Measurements from ENCODE around the gene ANKRD22.

The ANKRD22 gene

DNA sequence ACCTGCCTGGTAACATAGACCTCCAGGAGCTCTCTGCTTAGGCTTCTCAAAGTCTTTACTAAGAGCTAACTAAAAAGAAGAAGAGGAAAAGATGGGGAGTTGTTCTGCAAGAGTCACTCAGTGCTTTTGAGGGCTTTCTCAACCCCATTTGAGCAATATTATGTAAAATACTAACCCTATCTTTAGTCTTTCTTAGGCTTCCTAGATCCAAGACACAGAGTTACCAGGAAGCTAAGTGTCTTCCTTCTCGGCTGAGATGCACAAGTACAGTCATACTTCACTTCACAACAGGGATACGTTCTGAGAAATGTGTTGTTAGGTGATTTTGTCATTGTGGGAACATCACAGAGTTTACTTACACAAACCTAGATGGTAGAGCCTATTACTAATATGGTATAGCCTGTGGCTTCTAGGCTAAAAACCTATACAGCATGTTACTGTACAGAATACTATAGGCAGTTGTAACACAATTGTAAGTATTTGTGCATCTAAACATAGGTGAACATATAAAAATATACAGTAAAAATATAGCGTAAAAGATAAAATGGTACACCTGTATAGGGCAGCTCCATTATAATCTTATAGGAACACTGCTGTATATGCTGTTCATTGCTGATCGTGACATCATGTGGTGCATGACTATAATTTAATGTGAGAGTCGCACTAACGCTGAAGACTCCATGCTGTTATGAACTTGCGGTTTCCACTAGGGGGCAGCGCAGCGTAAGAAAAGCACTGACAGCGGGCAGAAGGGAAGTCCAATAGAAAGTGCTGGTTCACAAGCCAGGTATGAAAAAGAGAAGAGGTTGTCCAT lies 16.3 kb downstream of the ANKRD22 start:
- DNase-seq, result peak; percentile 91

DNA sequence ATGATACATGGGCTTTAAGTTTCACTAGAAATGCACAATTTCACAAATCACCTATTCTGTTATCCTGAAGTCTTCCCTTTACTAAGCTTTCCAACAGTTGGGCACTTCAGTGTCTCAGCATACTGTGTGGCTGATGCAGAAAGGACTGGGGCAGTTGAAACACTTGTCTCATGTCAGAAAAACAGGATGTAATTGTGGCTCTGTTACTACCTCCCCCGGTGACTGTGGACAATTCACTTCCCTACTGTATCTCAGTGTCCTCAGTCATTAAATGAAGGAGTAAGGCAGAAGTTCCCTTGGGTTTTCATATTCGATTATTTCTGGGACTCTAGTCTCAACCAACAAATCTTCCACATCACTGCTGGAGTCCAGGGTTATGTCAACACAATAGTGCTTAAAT lies 17.9 kb downstream of the ANKRD22 start:
- no peak for DNase-seq

DNA sequence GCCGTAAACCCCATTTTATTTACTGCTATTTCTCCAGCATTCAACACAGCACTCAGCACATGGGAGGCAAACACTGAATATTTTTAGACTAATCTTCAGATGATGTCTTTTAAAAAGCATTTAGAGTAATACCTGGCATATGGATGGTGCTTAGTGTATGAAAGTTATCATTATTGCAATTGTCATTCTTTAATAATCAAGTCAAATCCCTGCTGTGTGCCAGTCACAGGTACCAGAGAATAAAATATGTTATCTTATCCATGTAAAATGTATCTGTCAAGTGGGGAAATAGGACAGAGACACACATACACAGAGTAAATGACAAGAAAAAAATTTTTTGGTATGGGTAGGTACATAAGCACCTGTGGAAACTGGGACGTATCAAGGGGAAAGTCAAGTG lies 18.5 kb downstream of the ANKRD22 start:
- no peak for DNase-seq

DNA sequence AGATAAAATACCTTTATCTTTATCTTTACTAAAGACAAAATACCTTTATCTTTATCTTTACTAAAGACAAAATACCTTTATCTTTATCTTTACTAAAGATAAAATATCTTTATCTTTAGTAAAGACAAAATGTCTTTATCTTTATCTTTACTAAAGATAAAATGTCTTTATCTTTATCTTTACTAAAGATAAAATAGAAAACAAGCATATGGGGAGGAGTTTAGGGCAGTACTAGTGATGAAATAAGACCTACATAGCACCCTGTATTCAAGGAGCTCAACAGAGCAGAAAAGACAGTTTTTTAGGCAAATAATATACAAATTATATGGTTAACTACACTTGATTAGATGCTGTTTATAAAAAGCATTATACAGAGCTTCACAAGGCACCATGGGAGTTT lies 19.3 kb downstream of the ANKRD22 start:
- no peak for DNase-seq

DNA sequence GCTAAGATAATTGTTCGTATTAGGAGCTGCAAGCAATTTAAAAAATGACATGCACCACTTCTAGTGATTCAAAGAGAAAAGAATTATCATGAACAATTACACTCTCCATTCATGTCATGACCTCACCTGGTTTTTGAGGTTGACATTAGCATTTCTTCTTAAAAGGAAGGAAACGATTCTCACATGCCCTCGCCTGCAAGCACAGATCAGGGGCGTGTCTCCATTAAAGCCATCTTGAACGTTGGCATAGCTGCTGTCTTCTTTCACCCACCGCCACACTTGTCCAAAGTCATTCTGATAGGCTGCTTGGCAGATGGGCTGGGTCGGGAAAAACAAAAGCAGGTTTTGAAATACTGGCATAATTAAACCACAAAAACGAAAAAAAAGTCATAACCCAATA lies 19.9 kb downstream of the ANKRD22 start:
- no peak for DNase-seq

DNA sequence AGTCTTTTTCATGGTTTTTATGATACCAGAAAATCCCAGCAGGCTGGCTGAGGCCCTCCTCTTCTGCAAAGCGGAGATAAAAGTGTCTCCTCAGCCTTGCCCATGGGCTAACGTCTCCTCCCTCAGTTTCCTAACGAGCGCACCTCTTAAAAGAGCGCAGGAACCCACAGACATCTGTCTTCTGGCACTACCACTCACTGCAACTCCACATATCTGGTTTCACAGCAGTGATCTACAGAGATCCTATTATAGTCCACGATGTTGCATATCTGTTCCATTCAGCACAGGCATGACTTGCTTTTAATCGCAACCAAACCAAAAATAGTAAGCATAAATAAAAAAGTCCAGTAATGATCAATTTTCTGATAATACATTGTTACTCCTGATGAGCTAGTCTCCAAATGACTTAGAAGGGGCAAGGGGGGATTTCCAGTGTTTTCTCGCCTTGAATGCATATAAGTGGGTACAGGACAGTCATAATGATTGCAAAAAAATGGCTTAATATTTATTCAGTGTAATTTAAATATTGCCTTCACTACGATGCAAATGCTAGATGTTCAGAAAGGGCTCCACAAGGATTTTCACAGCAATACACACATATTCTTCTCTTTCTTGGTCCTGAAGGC lies 20.9 kb downstream of the ANKRD22 start:
- no peak for DNase-seq

DNA sequence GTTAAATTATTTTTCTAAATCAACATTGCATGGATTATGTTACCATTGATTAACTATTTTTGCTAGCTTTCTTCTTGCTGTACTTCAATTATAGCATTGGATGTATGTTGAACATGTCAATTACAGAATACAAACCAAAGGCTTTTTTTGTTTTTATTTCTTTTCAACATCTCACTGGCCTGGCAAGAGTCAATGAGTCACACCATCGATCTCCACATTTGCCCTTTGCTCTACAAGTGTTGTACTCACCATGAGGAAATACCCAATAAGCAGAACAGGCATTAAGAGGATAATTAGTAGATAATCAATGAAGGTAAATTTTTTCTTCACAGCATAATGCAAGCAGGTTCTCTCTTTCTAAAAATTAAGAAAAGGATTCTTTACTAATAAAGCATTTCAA lies 23.3 kb downstream of the ANKRD22 start:
- DNase-seq, result no peak

DNA sequence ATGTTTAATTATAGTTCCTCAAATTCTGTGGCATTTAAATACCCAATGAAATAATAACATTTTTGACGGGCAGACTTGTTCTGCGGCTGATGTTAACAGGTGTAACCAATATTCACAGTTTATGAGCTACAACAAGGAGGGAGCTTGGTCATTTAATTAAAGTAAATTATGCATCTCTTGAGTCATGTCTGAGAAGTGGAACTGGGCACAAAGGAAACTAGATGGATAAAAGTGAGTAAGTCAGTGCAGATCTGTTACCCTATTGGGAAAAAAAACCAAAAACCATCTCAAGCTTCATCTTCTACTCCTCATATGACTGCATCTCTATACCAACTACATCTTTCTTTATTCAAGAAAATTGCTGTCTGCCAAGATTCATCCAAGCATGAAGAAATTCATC lies 24.0 kb downstream of the ANKRD22 start:
- no peak for DNase-seq

DNA sequence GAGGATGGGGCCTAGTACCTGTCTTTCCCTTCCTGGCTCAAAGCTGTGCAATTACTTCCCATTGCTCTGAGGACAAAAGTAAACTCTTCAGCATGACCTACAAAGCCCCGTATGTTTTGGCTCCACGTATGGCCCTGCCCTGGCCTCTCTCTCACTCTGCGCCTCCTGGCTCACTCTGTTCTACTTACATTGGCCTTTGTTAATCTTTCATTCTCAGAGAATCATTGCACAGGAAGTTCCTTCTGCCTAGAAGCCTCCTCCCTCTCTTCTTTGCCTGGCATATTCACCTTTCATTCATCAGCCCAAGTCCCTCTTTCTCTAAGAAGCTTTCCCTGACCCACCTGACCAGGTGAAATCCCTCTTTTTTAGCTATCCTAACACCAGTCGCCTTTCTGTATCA lies 25.3 kb downstream of the ANKRD22 start:
- no peak for DNase-seq

DNA sequence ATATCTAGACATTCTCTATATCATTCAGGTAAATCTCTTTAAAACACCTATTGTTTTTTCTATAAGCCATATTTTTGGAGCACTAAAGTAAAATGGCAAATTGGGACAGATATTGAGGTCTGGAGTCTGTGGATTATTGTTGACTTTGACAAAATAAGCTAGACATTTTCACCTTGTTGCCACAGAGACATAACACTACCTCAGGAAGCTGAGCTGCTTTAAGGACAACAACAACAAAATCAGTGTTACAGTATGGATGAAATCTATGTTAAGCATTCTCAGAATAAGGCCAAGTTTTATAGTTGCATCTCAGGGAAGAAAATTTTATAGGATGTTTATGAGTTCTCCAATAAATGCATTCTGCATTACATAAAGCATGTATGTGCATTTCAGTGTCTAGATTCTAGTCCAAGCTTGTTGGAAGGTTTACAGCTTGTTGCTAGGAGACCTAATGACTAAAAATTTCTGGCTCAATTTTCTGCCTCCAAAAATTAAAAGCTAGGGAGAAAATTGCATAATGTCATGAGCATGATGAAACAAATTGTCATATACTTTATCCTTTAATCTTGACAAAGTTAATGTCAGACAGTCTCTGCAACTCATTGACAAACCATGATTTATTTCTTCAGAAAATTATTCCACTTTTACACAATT lies 30.8 kb downstream of the ANKRD22 start:
- DNase-seq, result peak; percentile 11

DNA sequence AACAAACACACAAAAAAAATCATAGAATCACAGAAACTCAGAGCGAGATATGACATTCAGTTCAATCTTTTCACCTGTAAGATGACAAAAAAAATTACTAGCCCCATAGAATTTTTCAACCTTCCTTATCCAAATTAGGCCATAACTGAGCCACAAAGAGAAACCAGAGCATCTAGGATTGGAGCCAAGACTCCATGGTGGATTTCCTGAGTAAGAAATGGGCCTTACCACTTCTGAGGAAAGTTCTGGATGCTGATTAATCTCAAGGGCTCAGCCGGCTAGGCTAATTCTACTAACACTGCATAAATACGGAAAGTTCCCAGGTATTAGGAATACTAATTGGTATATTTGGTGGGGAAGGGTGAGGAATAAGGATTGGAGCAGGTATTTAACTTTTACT lies 32.4 kb downstream of the ANKRD22 start:
- DNase-seq, result no peak

DNA sequence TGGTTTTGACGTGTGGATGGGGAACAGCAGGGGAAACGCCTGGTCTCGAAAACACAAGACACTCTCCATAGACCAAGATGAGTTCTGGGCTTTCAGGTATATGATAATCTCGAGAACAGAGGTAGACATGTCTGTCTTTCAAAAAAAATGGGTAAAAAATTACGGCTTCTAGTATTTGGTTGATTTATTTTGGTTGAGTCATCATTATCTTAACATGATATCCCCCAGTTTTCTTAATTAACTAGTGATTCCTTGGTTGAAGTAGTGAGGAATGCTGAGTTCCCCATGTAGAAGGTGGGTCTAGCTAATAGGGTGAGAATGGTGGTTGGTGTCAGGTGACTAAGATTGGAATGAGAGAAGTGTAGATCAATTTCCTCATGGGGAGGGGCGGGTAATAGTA lies 38.4 kb downstream of the ANKRD22 start:
- DNase-seq, result no peak

DNA sequence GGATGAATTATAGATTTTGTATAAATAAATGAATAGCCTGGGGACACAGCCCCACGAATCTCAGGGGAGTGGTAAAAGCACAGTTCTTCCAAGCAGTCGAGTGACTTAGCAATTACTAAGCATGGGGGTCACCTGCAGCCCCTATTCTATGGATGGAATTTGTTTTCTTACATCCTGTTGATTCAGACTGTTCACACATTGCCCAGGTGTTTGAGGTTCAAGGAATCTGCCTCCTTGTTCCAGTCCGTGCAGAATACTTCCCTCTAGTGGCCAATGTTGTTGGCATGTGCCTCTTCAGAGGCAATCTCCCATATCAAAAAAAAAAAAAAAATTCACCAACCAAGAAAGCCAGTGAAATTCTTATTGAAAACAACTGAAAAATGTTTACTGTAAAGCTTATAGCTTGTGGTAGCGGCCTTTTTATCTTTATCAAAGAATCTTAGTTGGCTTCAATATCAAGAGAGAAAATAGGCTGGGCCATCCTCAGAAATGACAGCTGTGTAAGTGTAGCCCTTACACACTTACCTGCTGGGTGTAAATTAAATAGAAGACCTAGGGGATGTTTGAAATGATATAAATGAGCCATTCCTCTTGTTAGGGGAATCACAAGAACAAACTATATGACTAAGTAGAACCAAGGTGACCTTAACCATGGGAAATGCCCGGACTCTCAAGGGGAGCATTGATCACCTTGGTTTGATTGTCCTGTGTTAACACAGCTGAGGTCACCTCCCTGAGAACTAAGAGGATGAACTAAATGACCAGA lies 41.3 kb downstream of the ANKRD22 start:
- DNase-seq, result peak; percentile 89

DNA sequence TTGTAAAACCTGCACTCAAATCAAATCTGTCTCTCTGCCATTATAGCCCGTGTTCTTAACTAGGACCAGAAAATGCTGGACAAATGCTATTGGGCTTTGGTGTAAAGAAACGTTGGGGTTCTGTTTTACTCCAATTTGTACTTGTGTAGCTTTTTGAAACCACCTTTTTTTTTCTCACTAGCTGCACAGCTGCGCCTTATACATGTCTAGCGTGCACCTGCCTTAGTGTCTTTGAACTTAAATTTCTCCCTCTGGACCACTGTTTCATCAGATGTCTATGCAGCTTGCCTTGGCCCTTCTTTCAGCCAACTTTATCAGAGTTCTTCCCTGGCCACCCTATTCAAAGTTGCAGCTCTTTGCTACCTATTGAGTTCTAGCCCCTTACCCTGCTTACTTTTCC lies 42.0 kb downstream of the ANKRD22 start:
- no peak for DNase-seq

DNA sequence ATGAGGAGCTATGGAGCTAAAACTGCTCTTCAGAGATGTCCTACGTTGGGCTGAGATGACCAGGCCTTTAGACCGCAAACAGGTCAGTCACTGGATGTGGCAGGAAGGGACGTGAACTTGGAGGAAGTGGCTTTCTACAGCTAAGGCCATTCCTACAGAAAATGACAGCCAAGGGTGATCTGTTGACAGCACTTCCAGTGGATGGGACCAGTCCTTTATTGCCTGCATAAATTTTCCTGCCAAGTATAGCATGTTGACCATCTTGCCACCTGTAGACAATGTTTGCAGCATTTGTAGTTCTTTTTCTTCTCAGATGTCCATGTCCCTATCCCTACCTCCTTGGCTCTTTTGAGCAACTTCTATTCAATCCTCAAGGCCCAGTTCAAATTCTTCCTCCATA lies 45.7 kb downstream of the ANKRD22 start:
- no peak for DNase-seq

DNA sequence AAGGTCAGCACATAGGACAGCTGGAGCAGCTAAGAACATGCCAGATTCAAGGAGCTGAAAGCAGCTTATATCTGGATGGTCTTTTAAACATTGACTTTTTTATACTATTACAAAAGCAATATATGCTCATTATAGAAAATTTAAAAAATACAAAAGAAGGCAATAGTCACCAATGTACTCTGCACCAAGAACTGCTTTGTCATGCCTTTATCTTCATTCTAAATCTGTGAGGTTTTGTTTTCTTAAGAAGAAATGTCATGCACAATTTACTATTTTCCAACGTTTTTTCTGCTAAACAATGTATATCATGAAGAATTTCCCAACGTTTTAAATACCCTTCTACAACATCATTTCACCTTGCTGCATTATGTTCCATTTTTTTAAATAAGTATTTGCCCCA lies 46.3 kb downstream of the ANKRD22 start:
- no peak for DNase-seq

DNA sequence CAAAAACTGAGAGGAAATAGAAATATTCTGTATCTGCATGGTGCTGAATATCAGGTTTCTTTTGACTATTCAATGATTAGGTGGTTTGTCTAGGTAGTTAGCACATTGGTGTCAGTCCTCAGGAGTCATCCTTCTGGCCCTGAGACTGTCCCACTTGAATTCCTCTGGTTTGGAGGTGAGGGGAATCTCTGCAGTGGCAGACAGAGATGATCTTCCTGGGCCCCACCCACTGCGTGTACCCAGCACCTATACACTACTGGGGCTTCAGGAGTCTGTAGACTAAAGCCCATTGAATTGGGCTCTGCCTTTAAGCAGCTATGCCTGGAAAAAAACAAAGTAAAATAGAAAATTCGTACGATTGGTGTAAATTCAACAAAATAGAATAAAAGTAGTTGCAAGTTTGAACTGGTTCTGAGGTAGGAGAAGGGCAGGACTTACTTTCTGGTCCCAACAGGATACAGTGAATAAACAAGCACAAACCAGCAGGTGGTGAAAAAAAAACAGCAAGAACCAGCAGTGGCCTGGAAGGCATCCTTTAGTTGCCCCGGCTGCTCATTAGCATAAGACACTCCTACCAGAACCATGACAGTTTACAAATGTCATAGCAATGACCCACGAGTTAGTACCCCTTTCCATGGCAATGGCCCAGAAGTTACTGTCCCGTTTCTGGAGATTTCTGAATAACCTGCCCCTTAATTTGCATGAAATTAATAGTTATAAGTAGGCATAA lies 47.4 kb downstream of the ANKRD22 start:
- DNase-seq, result peak; percentile 20

DNA sequence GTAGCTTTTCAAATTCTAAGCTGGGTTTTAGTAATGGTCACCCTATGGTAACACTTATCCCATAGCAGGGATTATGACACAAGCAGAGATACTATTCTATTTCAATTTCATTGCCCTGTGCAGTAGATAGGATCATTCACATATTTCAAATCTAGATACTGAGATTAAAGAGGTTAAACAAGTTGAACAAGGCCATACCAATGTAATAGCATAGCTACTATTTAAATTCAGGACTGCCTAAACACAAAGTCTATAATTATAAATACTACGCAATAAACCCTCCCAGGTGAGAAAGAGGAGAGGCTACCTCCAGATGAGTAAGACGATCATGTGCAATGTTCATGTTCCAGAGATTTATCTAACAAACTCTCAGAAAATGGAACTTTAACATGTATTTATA lies 48.0 kb downstream of the ANKRD22 start:
- no peak for DNase-seq

DNA sequence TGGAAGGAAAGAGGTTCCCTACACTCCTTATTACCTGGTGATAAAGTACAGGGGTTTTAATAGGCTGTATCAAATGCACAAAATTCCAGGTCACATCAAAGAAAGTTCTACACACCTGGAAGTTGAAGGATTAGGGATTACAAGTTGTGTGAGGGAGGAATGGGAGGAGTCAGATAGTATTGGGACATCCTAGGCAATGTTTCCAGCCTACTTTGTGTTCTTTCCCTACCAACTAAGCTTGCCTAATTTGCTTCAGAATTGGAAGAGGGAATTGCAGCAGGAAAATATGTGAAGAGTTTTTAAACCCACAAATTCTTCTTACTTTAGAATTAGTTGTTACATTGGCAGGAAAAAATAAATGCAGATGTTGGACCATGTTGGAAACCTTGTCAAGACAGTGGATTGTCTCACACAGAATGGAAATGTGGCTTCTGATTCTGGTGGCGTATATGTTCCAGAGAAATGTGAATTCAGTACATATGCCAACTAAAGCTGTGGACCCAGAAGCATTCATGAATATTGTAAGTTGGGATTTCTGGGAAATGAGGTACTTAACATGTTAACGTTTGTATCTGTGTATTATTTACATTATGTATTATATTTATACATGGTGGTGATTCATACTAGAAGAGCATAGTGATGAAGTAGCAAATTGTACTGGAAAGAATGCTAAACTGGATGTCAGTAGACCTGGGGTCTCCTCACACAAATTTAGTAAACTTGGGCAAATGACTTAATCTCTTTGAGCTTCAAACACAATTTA lies 48.9 kb downstream of the ANKRD22 start, which contains the start of gene LIPM:
Gene LIPM (plus strand): TSS at position 208 of the 763 bp plus-strand sequence. CDS start 167 bp downstream, at position 375.
- DNase-seq, result no peak

DNA sequence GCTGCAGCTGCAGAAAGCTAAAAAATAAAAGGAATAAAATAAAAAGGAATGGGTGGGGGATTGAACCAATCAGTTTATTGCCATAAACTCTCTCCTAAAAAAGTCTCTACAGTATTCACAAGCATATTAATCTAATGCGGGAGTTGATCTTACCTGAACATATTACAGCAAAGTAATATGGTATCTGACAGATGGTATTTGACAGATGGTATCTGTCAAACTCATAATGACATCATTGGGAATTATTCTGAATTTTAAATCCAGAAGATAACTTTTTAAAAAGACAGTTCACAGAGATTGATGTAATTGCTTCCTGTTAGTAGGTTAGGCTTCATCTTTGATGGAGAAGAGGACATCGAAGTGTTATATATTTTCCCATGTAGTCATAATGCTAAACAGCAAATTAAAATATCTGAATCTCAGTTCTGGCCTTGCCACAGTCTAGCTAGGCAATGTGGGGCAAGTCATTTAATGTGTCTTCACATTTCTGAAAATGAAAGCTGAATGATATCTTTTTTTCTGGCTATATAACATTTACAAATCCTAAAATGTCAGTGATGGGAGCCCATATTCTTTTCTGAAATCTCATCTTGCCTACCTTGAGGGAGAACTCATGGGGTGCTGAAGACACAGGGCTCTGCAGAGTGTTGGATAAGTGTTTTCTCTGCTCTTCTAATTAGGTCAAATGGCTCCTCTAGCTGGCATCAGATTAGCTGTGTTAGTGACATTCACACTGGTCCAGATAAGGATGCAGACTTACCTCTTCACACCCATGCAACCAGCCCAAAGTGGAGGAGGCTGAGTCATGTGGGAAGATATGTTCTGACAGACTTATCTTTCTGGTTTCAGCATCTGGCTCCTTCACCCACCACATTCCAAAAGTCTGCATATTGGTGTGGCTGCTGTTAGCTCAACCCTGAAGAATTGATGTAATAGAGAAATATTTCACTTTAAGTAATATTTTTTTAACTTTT lies 51.2 kb downstream of the ANKRD22 start:
- DNase-seq, result no peak

DNA sequence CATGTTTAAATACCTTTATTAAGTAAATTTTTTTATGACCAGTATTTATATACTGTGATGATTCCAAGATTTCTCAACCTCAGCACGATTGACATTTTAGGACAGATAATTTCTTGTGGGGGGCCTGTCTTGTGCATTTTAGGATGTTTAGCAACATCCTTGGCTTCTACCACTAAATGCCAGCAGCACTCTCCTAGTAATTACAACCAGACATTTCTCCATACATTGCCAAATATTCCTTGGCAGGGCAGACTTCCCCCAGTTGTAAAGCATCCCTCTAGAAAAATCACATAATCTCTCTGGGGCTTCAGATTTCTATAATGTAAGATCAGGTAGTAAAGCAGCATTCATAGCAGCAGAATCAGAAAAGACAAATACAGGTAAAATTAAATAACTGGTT lies 56.9 kb downstream of the ANKRD22 start:
- no peak for DNase-seq
